Measurements from ENCODE around the gene SLC5A5.

The SLC5A5 gene

GRCh38 chr19:17837972-17838371 lies 33.8 kb upstream of the SLC5A5 start:
- H3K4me3 ChIP-seq (ENCODE audit: low read depth, low read length) = no peak overlapping the region
- H3K4me1 ChIP-seq (ENCODE audit: control insufficient read depth, insufficient read depth, low read length) = peaks cover 2% of the 10 kb centered on the region
- no peak overlapping the region for H3K9ac ChIP-seq (ENCODE audit: low read depth, low read length)
- no peaks in the 10 kb centered on the region for H3K36me3 ChIP-seq (ENCODE audit: control insufficient read depth, insufficient read depth, low read length)
- peaks cover 18% of the 10 kb centered on the region for H3K27me3 ChIP-seq (ENCODE audit: control insufficient read depth, insufficient read depth, low read length)
- no peaks in the 10 kb centered on the region for H3K9me3 ChIP-seq (ENCODE audit: control insufficient read depth, insufficient read depth, low read length)

DNA sequence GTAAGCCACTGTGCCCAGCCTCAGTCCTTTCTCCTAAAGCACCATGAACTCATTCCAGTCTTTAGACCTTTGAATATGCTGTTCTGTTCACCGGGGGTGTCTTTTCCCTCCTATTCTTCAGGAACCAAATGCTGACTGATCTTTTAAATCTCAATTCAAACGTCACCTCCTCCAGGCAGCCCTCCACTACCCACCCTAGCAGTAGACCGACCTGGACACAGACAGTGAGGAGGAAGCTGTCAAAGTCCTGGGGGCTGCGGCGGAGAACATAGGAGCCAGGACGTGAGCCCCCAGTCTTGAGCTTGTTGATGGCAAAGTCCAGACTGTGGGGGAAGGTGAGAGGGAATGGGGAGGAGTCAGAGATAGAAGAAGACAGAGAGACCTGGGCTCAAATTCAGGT lies 31.7 kb upstream of the SLC5A5 start:
- Histone ChIP-seq H3K36me3 (ENCODE audit: control insufficient read depth, insufficient read depth, low read length) (no peaks in the 10 kb centered on the region), H3K9me3 (ENCODE audit: control insufficient read depth, insufficient read depth, low read length) (no peaks in the 10 kb centered on the region), H3K27me3 (ENCODE audit: control insufficient read depth, insufficient read depth, low read length) (peaks cover 22% of the 10 kb centered on the region)

GRCh38 chr19:17841371-17841809 lies 30.4 kb upstream of the SLC5A5 start:
- H3K27me3 ChIP-seq (ENCODE audit: control insufficient read depth, insufficient read depth, low read length) = peaks cover 22% of the 10 kb centered on the region
- no peaks in the 10 kb centered on the region for H3K9me3 ChIP-seq (ENCODE audit: control insufficient read depth, insufficient read depth, low read length)
- H3K36me3 ChIP-seq (ENCODE audit: control insufficient read depth, insufficient read depth, low read length) = no peaks in the 10 kb centered on the region
- H3K4me1 ChIP-seq (ENCODE audit: control insufficient read depth, insufficient read depth, low read length) = no peaks in the 10 kb centered on the region
- no peak overlapping the region for H3K9ac ChIP-seq (ENCODE audit: low read depth, low read length)
- H3K4me3 ChIP-seq (ENCODE audit: low read depth, low read length) = peak overlapping the region; percentile 73

More for the DNA sequence above, 31.7 kb upstream of the SLC5A5 start:
- no peak overlapping the region for H3K9ac ChIP-seq (ENCODE audit: low read depth, low read length)
- H3K4me3 ChIP-seq (ENCODE audit: low read depth, low read length) = no peak overlapping the region
- no peaks in the 10 kb centered on the region for H3K4me1 ChIP-seq (ENCODE audit: control insufficient read depth, insufficient read depth, low read length)

GRCh38 chr19:17841810-17842662 lies 29.7 kb upstream of the SLC5A5 start:
- Histone ChIP-seq H3K4me1 (ENCODE audit: control insufficient read depth, insufficient read depth, low read length) (no peaks in the 10 kb centered on the region), H3K27me3 (ENCODE audit: control insufficient read depth, insufficient read depth, low read length) (peaks cover 22% of the 10 kb centered on the region), H3K4me3 (ENCODE audit: low read depth, low read length) (peak overlapping the region; percentile 73), H3K36me3 (ENCODE audit: control insufficient read depth, insufficient read depth, low read length) (no peaks in the 10 kb centered on the region), H3K9ac (ENCODE audit: low read depth, low read length) (peak overlapping the region; percentile 47), H3K9me3 (ENCODE audit: control insufficient read depth, insufficient read depth, low read length) (no peaks in the 10 kb centered on the region)

DNA sequence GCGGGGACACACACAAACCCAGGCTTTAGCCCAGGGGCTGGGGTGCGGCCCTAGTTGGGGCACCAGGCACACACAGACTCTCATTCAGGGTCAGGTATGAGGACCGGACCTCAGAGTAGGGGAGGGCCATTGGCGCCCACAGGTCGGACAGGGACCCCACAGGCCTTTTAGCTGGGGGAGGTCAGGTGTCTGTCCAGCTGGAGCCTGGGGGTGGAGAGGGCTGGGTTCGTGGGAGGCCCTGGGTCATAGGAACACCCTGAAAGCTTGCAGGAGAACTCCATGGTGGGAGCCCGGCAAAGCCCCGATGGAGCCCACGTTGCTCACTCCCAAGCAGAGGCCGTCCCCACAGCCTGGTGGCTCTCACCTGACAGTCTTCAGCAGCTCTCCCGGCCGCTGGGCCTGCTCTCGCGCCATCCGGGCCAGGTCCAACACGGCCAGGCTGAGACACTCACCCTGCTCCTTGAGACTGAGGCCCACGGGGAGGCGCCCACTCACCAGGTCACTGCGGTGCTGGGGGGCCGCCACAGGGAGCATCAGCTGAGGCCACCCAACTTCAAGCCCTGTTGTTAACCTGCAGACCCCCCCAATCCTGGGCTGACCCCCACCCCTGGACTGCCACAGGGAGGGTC lies 29.0 kb upstream of the SLC5A5 start:
- no peaks in the 10 kb centered on the region for H3K4me1 ChIP-seq (ENCODE audit: control insufficient read depth, insufficient read depth, low read length)
- no peaks in the 10 kb centered on the region for H3K9me3 ChIP-seq (ENCODE audit: control insufficient read depth, insufficient read depth, low read length)
- no peaks in the 10 kb centered on the region for H3K36me3 ChIP-seq (ENCODE audit: control insufficient read depth, insufficient read depth, low read length)
- peak overlapping the region; percentile 64 for H3K4me3 ChIP-seq (ENCODE audit: low read depth, low read length)
- H3K9ac ChIP-seq (ENCODE audit: low read depth, low read length) = peak overlapping the region; percentile 47
- H3K27me3 ChIP-seq (ENCODE audit: control insufficient read depth, insufficient read depth, low read length) = peaks cover 22% of the 10 kb centered on the region

DNA sequence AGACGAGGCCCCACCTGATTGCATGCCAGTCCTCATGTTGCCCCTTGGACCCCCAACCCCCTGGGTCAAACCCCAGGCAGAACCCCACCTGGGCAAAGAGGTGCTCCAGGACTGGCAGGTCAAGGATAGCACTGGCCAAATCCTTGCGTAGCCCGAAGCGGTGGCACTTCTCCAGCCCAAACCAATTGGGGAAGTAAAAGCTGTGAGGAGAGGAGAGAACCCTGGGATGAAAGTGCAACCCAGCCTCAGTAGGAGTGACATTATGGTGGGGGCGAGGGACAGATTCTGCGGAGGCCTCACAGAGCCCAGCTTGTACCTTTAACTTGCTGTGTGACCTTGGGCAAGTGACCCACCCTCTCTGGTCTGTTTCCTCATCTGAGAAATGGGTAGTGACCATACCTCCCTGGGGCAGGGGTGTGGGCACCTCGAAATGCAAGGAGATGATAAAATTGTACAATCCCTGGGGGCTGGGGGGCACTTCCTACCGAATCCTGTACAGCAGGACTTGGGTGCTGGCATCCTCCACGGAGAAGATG lies 28.4 kb upstream of the SLC5A5 start:
- Histone ChIP-seq H3K4me3 (ENCODE audit: low read depth, low read length) (no peak overlapping the region), H3K27me3 (ENCODE audit: control insufficient read depth, insufficient read depth, low read length) (peaks cover 22% of the 10 kb centered on the region), H3K36me3 (ENCODE audit: control insufficient read depth, insufficient read depth, low read length) (no peaks in the 10 kb centered on the region), H3K4me1 (ENCODE audit: control insufficient read depth, insufficient read depth, low read length) (peaks cover 3% of the 10 kb centered on the region), H3K9ac (ENCODE audit: low read depth, low read length) (no peak overlapping the region), H3K9me3 (ENCODE audit: control insufficient read depth, insufficient read depth, low read length) (no peaks in the 10 kb centered on the region)

GRCh38 chr19:17843908-17844490 lies 27.7 kb upstream of the SLC5A5 start:
- Histone ChIP-seq H3K9ac (ENCODE audit: low read depth, low read length) (no peak overlapping the region), H3K36me3 (ENCODE audit: control insufficient read depth, insufficient read depth, low read length) (no peaks in the 10 kb centered on the region)

DNA sequence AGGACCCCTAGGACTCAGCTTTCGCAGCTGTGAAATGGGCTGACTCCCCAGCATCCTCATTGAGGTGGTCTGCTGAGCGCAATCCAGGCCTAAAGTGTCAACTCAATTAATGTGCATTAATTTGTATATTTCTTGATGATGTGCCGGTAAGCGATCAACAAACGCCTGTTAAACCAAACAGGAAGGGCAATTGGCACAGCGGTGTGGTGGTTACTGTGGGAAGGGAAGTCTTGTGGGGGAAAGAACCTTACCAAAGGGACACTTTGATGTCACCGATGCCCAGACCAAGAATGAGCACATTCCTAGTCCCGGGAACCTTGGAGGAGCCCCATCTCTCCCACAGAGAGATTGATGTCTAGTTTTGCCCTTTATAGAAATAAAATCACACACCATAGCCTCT lies 25.6 kb upstream of the SLC5A5 start:
- Histone ChIP-seq H3K9me3 (ENCODE audit: control insufficient read depth, insufficient read depth, low read length) (no peaks in the 10 kb centered on the region), H3K4me1 (ENCODE audit: control insufficient read depth, insufficient read depth, low read length) (peaks cover 5% of the 10 kb centered on the region), H3K36me3 (ENCODE audit: control insufficient read depth, insufficient read depth, low read length) (no peaks in the 10 kb centered on the region), H3K4me3 (ENCODE audit: low read depth, low read length) (no peak overlapping the region), H3K9ac (ENCODE audit: low read depth, low read length) (no peak overlapping the region), H3K27me3 (ENCODE audit: control insufficient read depth, insufficient read depth, low read length) (peaks cover 13% of the 10 kb centered on the region)

More at GRCh38 chr19:17843908-17844490, 27.7 kb upstream of the SLC5A5 start:
- H3K9me3 ChIP-seq (ENCODE audit: control insufficient read depth, insufficient read depth, low read length) = no peaks in the 10 kb centered on the region
- peaks cover 24% of the 10 kb centered on the region for H3K27me3 ChIP-seq (ENCODE audit: control insufficient read depth, insufficient read depth, low read length)
- no peak overlapping the region for H3K4me3 ChIP-seq (ENCODE audit: low read depth, low read length)
- peaks cover 5% of the 10 kb centered on the region for H3K4me1 ChIP-seq (ENCODE audit: control insufficient read depth, insufficient read depth, low read length)

GRCh38 chr19:17847538-17848366 lies 24.0 kb upstream of the SLC5A5 start, which contains the start of gene JAK3:
JAK3 (minus strand) TSS chr19:17847982; CDS start chr19:17844417, 3,565 bp downstream.
- peaks cover 9% of the 10 kb centered on the region for H3K27me3 ChIP-seq (ENCODE audit: control insufficient read depth, insufficient read depth, low read length)
- H3K9ac ChIP-seq (ENCODE audit: low read depth, low read length) = no peak within 1 kb of the TSS
- H3K36me3 ChIP-seq (ENCODE audit: control insufficient read depth, insufficient read depth, low read length) = no peaks in the 10 kb centered on the region
- peaks cover 5% of the 10 kb centered on the region for H3K4me1 ChIP-seq (ENCODE audit: control insufficient read depth, insufficient read depth, low read length)
- H3K4me3 ChIP-seq (ENCODE audit: low read depth, low read length) = peak within 1 kb of the TSS; percentile 26
- no peaks in the 10 kb centered on the region for H3K9me3 ChIP-seq (ENCODE audit: control insufficient read depth, insufficient read depth, low read length)

GRCh38 chr19:17848595-17849292 lies 23.0 kb upstream of the SLC5A5 start:
- Histone ChIP-seq H3K27me3 (ENCODE audit: control insufficient read depth, insufficient read depth, low read length) (peaks cover 3% of the 10 kb centered on the region), H3K4me1 (ENCODE audit: control insufficient read depth, insufficient read depth, low read length) (peaks cover 5% of the 10 kb centered on the region), H3K9ac (ENCODE audit: low read depth, low read length) (no peak overlapping the region), H3K36me3 (ENCODE audit: control insufficient read depth, insufficient read depth, low read length) (no peaks in the 10 kb centered on the region), H3K9me3 (ENCODE audit: control insufficient read depth, insufficient read depth, low read length) (no peaks in the 10 kb centered on the region), H3K4me3 (ENCODE audit: low read depth, low read length) (no peak overlapping the region)
